Brain pericyte (primary cell): ENCODE measurements around the gene MAP4K2.

ENCODE experiments used
- DNase-seq: peaks from one replicate; pipeline ENCODE4 v3.0.0-alpha.2; 2012; ENCODE audit warnings: low read depth, low spot score

MAP4K2 gene

DNA sequence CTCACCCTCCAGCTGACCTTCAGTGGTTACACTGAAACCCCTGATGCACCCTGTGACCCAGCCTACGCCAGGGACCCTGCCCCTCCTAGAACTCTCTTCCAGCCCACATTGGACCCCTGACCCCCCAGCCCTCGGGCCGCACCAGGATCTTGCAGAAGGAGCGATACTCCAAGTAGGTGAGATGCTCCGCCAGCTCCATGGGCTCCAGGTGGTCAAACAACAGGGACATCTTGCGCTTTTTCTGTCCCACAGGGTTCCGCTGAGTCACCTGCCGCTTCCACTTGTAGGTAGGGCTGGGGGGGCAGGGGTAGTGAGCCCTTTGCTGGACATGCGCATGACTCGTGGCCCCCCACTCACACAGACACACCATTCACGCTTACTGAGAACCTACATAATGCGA, 63.1 kb downstream of the MAP4K2 start:
- DNase-seq = no peak

DNA sequence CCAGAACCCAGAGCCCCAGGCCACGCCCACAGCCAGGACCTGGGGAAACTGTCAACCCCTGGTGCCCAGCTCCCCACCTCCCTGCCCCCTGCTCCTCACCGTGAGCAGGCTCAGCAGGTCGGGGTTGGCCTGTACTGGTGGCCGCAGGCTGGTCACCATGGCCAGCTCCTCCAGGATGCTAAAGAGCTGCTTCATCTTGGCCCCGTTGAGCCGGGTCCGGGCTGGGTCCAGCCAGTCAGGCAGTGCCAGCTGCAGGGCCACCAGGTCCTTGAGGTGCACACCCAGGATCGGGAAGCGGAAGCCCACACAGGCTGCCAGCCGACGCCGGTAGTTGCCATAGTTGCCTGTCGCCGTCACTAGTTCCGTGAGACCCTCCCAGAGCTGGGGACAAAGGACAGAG, 66.4 kb downstream of the MAP4K2 start:
- DNase-seq = no peak

DNA sequence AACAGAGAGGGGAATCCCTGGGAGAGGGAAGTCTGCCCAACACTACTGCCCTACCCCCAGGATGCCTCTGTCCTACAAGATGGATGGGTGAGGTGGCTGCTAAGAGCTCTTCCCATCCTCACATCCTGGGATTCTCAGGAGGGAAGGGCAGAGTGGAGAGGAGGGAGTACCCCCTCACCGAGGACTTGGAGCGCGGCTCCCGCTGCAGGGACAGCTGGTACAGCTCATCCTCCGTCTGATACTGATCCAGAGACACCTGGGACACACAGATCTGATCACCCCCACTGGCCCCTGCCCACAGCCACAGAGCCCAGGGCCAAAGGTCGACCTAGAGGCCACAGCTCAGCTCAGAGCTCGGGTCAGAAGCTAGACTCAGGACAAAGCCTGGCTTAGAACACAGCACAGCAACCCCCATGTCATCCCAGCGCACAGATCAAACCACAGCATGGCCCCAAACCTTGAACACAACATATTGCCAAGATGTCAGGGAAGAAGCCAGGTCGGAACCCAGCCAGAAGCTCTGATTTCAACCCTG, 67.2 kb downstream of the MAP4K2 start:
- DNase-seq = no peak
